NCI-H2029 (cell line): ENCODE data around the gene OR4D1.
"Not testable (repeated sequence)": the region's sequence is repeated elsewhere in the genome, so short reads cannot be mapped to it uniquely, and the experiment has no call there.

ENCODE experiments used
- DNase-seq: peaks from one replicate; lab custom pipeline; 2025; lab: John Stamatoyannopoulos, UW

Gene OR4D1

GRCh38 chr17:58147930-58148434 is at the start of gene OR4D1:
Gene OR4D1, plus strand, starts transcription at chr17:58148384. Its CDS starts 6,770 bp downstream, at chr17:58155154.
- DNase-seq: no peak

GRCh38 chr17:58100506-58100905 is 47.7 kb upstream of the OR4D1 start:
- no peak for DNase-seq

DNA sequence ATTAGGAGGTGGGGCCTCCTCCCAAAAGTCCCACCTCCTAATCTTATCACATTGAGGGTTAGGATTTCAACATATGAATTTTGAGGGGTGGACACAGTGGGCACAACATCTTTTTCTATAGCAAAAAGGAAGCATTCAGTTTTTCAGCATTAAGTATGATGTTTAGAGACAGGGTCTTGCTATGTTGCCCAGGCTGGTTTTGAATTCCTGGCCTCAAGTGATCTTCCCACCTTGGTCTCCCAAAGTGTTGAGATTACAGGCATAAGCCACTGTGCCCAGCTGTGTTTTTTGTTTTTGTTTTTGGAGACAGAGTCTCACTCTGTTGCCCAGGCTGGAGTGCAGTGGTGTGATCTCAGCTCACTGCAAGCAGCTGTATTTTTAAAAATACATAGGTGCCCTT is 46.3 kb upstream of the OR4D1 start:
- DNase-seq: not testable (repeated sequence)

- no peak for DNase-seq
Measured at GRCh38 chr17:58105093-58105492, 43.1 kb upstream of the OR4D1 start.

DNA sequence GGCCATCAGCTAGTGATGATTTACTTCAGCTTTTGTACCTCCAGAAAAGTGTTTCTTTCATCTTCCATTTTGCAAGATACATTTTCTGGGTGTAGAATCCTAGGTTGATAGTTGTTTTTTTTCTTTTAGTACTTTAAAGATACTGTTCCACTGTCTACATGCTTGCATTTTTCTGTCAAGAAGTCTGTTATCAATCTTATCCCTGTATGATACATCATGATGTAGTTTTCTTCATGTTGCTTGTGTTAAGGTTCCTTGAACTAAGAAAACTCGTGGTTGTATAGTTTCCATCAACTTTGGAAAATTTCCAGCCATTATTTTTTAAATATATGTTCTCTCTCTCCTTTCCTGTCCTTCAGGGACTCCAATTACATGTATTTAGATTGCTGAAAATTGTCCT is 40.9 kb upstream of the OR4D1 start:
- no peak for DNase-seq

DNA sequence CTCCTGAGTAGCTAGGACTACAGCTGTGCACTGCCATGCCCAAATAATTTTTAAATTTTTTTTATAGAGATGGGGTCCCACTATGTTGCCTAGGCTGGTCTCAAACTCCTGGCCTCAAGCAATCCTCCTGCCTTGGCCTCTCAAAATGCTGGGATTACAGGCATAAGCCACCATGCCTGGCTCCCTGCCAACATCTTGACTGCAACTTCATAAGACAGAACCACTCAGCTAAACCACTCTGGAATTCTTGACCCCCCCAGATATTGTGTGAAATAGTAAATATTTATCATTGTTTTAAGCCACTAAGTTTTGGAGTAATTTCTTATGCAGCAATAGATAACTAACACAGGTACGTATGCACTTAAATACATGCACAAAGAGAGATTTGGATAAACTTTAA is 39.0 kb upstream of the OR4D1 start:
- DNase-seq: no peak

GRCh38 chr17:58110012-58110411 is 38.2 kb upstream of the OR4D1 start:
- DNase-seq: no peak

DNA sequence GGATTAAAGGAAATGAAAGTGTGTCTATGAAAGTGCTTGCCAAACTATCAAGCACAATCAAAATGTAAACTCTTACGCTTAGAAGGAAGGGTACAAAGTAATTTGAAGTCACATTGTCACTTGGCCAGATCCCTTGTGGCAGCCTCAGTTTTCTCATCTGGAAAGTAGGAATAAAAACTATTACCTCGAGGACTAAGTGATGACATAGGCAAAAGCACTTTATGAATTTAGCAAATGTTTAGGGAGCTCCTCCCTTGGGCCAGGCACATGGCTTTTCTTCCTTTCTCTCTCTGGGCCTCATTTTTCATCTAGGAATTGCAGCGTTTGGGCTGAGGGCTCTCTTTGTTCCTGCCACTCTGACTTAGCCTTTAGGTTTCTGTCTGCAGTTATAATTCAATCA is 36.5 kb upstream of the OR4D1 start:
- no peak for DNase-seq

- DNase-seq: peak; percentile 18
Measured at GRCh38 chr17:58112970-58113631, 35.1 kb upstream of the OR4D1 start.

- no peak for DNase-seq
Measured at GRCh38 chr17:58113947-58114346, 34.2 kb upstream of the OR4D1 start.

GRCh38 chr17:58117382-58117781 is 30.8 kb upstream of the OR4D1 start:
- no peak for DNase-seq

GRCh38 chr17:58119491-58119890 is 28.7 kb upstream of the OR4D1 start:
- no peak for DNase-seq

DNA sequence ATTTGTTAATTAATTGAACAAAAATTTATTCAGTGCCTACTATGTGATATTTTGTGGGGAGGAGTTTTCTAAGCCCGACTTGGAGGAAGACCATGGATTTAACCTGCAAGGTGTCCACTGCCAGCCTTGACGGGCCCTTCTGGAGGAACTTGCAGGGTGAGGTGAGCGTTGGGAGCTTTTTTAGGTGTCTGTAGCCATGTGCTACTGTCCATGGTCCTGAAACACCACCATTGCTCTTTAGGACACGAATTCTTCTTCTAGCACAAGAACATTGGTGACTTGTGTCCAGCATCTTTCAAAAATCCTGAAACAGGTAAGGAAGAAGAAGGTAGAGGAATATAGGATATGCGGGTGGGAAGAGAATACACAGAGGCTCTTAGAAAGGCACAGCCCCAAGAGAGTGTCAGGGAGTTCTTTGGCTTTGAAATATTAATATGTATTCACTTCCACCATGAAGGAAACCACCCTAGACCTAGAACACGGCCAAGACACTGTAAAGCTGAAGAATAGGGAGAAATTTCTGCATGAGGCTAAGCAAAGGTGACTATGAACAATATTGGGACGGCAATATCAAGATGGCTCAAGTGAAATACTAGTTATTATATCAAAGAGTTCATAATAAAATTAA is 27.9 kb upstream of the OR4D1 start:
- DNase-seq: no peak

- no peak for DNase-seq
Measured at GRCh38 chr17:58121925-58122324, 26.3 kb upstream of the OR4D1 start.

- DNase-seq: no peak
Measured at GRCh38 chr17:58127846-58128245, 20.3 kb upstream of the OR4D1 start.

GRCh38 chr17:58132697-58133096 is 15.5 kb upstream of the OR4D1 start:
- not testable (repeated sequence) for DNase-seq

- no peak for DNase-seq
Measured at GRCh38 chr17:58136669-58137279, 11.4 kb upstream of the OR4D1 start.

- DNase-seq: no peak
Measured at GRCh38 chr17:58141505-58141904, 6.7 kb upstream of the OR4D1 start.

DNA sequence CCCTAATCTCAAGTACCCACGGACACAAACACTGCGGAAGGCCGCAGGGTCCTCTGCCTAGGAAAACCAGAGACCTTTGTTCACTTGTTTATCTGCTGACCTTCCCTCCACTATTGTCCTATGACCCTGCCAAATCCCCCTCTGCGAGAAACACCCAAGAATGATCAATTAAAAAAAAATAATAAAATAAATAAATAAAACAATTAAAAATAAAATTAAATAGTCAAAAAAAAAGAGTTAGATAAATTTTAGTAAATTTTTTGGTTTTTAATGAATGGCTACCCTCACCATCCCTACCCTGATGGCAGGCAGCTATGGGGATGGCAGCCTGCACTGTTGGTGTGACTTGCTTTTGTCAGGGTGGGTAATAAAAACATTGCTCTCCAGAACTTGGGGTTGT is 4.8 kb upstream of the OR4D1 start:
- not testable (repeated sequence) for DNase-seq

GRCh38 chr17:58144801-58145200 is 3.4 kb upstream of the OR4D1 start:
- no peak for DNase-seq

DNA sequence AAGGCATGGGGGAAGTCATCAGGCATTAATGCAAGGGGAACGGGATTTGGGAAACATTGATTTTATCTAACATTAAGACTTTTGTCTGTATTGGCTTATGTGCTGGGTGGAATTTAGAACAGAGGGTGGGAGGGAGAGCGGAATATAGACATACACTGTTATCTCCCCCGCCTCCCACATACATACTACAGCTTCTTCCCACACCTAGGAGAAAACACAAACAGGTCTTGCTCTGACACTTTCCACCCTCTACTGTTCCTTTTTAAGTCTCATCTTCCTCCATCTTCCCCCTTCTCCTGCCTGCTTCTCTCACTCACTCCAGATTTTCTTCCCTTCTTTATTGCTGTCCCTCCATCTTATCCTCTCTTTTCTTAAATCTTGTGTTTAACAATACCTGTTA is 425 bp downstream of the OR4D1 start:
- DNase-seq: no peak

DNA sequence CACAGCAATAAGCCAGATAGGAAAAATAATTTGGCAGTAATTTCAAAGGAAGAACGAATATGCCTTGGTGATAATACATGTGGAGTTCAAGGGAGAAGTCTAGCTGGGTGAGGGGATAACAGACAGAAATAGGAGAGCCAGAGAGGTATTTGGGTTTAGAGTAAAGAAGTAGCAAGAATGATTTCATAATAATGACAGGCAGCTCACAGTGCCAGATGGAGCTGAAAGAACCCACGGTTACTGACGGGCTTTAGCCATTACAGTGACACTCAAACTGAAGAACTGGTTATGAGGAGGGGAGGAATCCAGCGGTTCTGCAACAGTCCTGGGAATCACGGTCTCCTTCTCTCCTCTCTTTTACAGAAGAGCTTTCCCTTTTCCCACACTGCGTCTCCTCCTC is 2.2 kb downstream of the OR4D1 start:
- DNase-seq: no peak

- DNase-seq: no peak
Measured at GRCh38 chr17:58153046-58153445, 4.9 kb downstream of the OR4D1 start.
